Measurements from ENCODE around the gene ANKLE2. TPM values are rescaled to one million over a fixed set of nuclear protein-coding genes. Genes with fewer than 3 reads are reported as not detected.

The ANKLE2 gene
- total RNA-seq, 1 experiment from 2014 or later: 80.3 TPM

- no peaks in the 10 kb centered on the region for H3K9me3 ChIP-seq (ENCODE audit: control insufficient read depth, low read depth, low read length)
These were observed 63.3 kb downstream of the ANKLE2 start for GRCh38 chr12:132698341-132698740.

More at GRCh38 chr12:132698341-132698740, 63.3 kb downstream of the ANKLE2 start:
- no peaks in the 10 kb centered on the region for H4K20me1 ChIP-seq (ENCODE audit: control insufficient read depth, insufficient read depth, insufficient read length)
- H3K23me2 ChIP-seq (ENCODE audit: insufficient read length, low read depth, low read length, poor library complexity, severe bottlenecking): no peaks in the 10 kb centered on the region
- H3K9me3 Mint-ChIP-seq: no peaks in the 10 kb centered on the region
- no peak overlapping the region for H2BK20ac ChIP-seq (ENCODE audit: low read depth, low read length, poor library complexity, severe bottlenecking)
- no peak overlapping the region for H3K56ac ChIP-seq (ENCODE audit: insufficient read length, low read depth, low read length)
- H3K79me2 ChIP-seq (ENCODE audit: insufficient read depth, low read length): no peaks in the 10 kb centered on the region
- H3K4me1 Mint-ChIP-seq: 0 out of 4 replicates have a peak, but pooled peaks cover 0 to 2% of the 10 kb centered on the region in 2 experiments
- H2BK5ac ChIP-seq (ENCODE audit: insufficient read length, low read length): no peak overlapping the region
- H3K14ac ChIP-seq (ENCODE audit: insufficient read depth, low read length): no peak overlapping the region
- TF ChIP-seq CTCF (conservative IDR thresholded peaks at IDR 0.05): no peak
- H4K5ac ChIP-seq (ENCODE audit: insufficient read length, low read depth, low read length): no peak overlapping the region
- H2BK120ac ChIP-seq (ENCODE audit: low read depth, low read length, poor library complexity, severe bottlenecking): no peak overlapping the region
- H3K9ac ChIP-seq (ENCODE audit: extremely low read depth, insufficient read length, low read length): no peak overlapping the region
- no peaks in the 10 kb centered on the region for H3K79me1 ChIP-seq (ENCODE audit: insufficient read depth, low read depth, low read length, poor library complexity, severe bottlenecking)
- no peak overlapping the region for H4K91ac ChIP-seq (ENCODE audit: insufficient read length, low read depth, low read length)
- H3K4me1 ChIP-seq (ENCODE audit: insufficient read depth, low read length): no peaks in the 10 kb centered on the region
- H3K4me2 ChIP-seq (ENCODE audit: insufficient read depth, insufficient read length, low read length): no peak overlapping the region
- H3K27me3 ChIP-seq (ENCODE audit: insufficient read depth, low read length): no peaks in the 10 kb centered on the region
- peaks cover 8 to 58% (median 24%) of the 10 kb centered on the region in 3 experiments for H3K36me3 Mint-ChIP-seq (ENCODE audit: insufficient read depth in 1 of 3, low read depth in 3 of 3)
- H3K4ac ChIP-seq (ENCODE audit: low read depth, low read length): no peak overlapping the region
- no peak overlapping the region for H2AFZ ChIP-seq (ENCODE audit: low read length)
- no peak overlapping the region for H3K23ac ChIP-seq (ENCODE audit: insufficient read length, low read depth, low read length)
- no peak overlapping the region for H2BK15ac ChIP-seq (ENCODE audit: low read depth, low read length)
- no peak overlapping the region for H2AK5ac ChIP-seq (ENCODE audit: insufficient read length, low read length)
- no peak overlapping the region for H3K4me3 Mint-ChIP-seq
- H3T11ph ChIP-seq (ENCODE audit: low read length): no peak overlapping the region
- H3K27me3 Mint-ChIP-seq (ENCODE audit: low read depth): no peaks in the 10 kb centered on the region
- no peak overlapping the region for H3K27ac Mint-ChIP-seq
- no peak overlapping the region for H4K8ac ChIP-seq (replicated peaks; ENCODE audit: insufficient read length, low read depth, low read length)
- no peak for DNase-seq
- no peak overlapping the region for H2BK12ac ChIP-seq (ENCODE audit: insufficient read length, low read depth, low read length)
- H3K18ac ChIP-seq (ENCODE audit: insufficient read length, low read depth, low read length): no peak overlapping the region
- H3K27ac ChIP-seq (ENCODE audit: insufficient read length, low read depth, low read length): no peak overlapping the region
- WGBS (ENCODE audit: extremely low coverage, insufficient read length, low lambda C conversion rate): no CpG with 5 or more reads among the region's 5 CpGs
